GM23338 (cell line): ENCODE measurements around the gene SLC29A1. TPM values are rescaled to one million over a fixed set of nuclear protein-coding genes. Genes with fewer than 3 reads are reported as not detected.

Experiments
- ATAC-seq: fragments of 200-7000 bp; cut with Tn5 transposase; 3 replicates; pipeline ENCODE4 v1.9.1; 2020
- DNase-seq: peaks from one replicate; pipeline ENCODE4 v3.0.0-alpha.2; 2015; ENCODE audit warnings: low spot score
- H2AFZ ChIP-seq: fragments of 200-600 bp; sonication (generic); 2 replicates; pipeline ENCODE4 v1.8.0; 2016; ENCODE audit warnings: antibody characterized with exemption, mild to moderate bottlenecking, moderate library complexity
- H3F3A ChIP-seq: fragments of 200-600 bp; sonication (generic); replicated peaks from 2 replicates; pipeline ENCODE4 v1.8.0; 2017; ENCODE audit warnings: antibody characterized with exemption, mixed run types, low read depth
- H3K27ac ChIP-seq: fragments of 200-600 bp; sonication (generic); 2 replicates; pipeline ENCODE4 v1.6.1; 2016; ENCODE audit warnings: low read depth
- H3K27me3 ChIP-seq: fragments of 200-600 bp; sonication (generic); 2 replicates; pipeline ENCODE4 v1.8.0; 2016; ENCODE audit warnings: mild to moderate bottlenecking, mixed run types, moderate library complexity; ENCODE audit not compliant: insufficient read depth
- H3K36me3 ChIP-seq: fragments of 200-600 bp; sonication (generic); 2 replicates; pipeline ENCODE4 v1.8.0; 2016; ENCODE audit warnings: mild to moderate bottlenecking; ENCODE audit not compliant: insufficient read depth
- H3K4me1 ChIP-seq: fragments of 200-600 bp; sonication (generic); 2 replicates; pipeline ENCODE4 v1.8.0; 2016; ENCODE audit warnings: mild to moderate bottlenecking, moderate library complexity; ENCODE audit not compliant: insufficient read depth
- H3K4me2 ChIP-seq: fragments of 200-600 bp; sonication (generic); 2 replicates; pipeline ENCODE4 v1.7.1; 2017; ENCODE audit warnings: mixed run types
- H3K4me3 ChIP-seq: fragments of 200-600 bp; sonication (generic); 2 replicates; pipeline ENCODE4 v1.6.1; 2016; ENCODE audit warnings: mixed run types
- H3K79me2 ChIP-seq: fragments of 200-600 bp; sonication (generic); replicated peaks from 2 replicates; pipeline ENCODE4 v1.8.0; 2017; ENCODE audit warnings: mild to moderate bottlenecking; ENCODE audit not compliant: insufficient read depth
- H3K9me2 ChIP-seq: fragments of 200-600 bp; sonication (generic); 2 replicates; pipeline ENCODE4 v1.8.0; 2017; ENCODE audit not compliant: insufficient read depth
- H4K20me1 ChIP-seq: fragments of 200-600 bp; sonication (generic); replicated peaks from 2 replicates; pipeline ENCODE4 v1.8.0; 2017; ENCODE audit warnings: mild to moderate bottlenecking; ENCODE audit not compliant: insufficient read depth
- H3K27ac Mint-ChIP-seq: 2 replicates; pipeline ENCODE4 v1.8.0; 2020; ENCODE audit warnings: inconsistent platforms, mild to moderate bottlenecking, moderate library complexity, mixed read lengths
- H3K27me3 Mint-ChIP-seq: 3 replicates; pipeline ENCODE4 v1.8.0; 2022; ENCODE audit warnings: low read depth, mild to moderate bottlenecking, moderate library complexity, mixed read lengths, inconsistent platforms; ENCODE audit not compliant: insufficient read depth, poor library complexity
- H3K36me3 Mint-ChIP-seq: 3 replicates; pipeline ENCODE4 v1.8.0; 2021; ENCODE audit warnings: low read depth, mild to moderate bottlenecking, inconsistent platforms, moderate library complexity, mixed read lengths
- H3K4me1 Mint-ChIP-seq: 3 replicates; pipeline ENCODE4 v1.8.0; 2020; ENCODE audit warnings: mild to moderate bottlenecking, inconsistent platforms, mixed read lengths
- H3K4me3 Mint-ChIP-seq: 3 replicates; pipeline ENCODE4 v1.8.0; 2021; ENCODE audit warnings: moderate library complexity, mild to moderate bottlenecking, inconsistent platforms, mixed read lengths
- H3K9me3 Mint-ChIP-seq: 3 replicates; pipeline ENCODE4 v1.8.0; 2020; ENCODE audit warnings: moderate library complexity, mild to moderate bottlenecking, inconsistent platforms, mixed read lengths
- CREB1 ChIP-seq: fragments of 250-450 bp; sonication (Bioruptor Pico); IDR thresholded peaks from 2 replicates; pipeline ENCODE4 v1.5.0; 2020; ENCODE audit warnings: low read depth, mild to moderate bottlenecking, moderate library complexity
- EZH2 ChIP-seq: fragments of 200-600 bp; sonication (generic); IDR thresholded peaks from one replicate; pipeline ENCODE4 v1.8.0; 2017; ENCODE audit warnings: antibody characterized with exemption, mild to moderate bottlenecking, low read depth; ENCODE audit not compliant: unreplicated experiment
- JUNB ChIP-seq: IDR thresholded peaks from one replicate; pipeline ENCODE4 v1.6.1; 2016; ENCODE audit warnings: antibody characterized with exemption; ENCODE audit not compliant: unreplicated experiment
- NANOG ChIP-seq: IDR thresholded peaks from 2 replicates; pipeline ENCODE4 v1.6.1; 2016; ENCODE audit warnings: antibody characterized with exemption, borderline replicate concordance
- POLR2AphosphoS5 ChIP-seq: IDR thresholded peaks from 2 replicates; pipeline ENCODE4 v1.6.1; 2016; ENCODE audit warnings: antibody characterized with exemption, low read depth
- ZNF114 ChIP-seq: fragments of 250-450 bp; sonication (Bioruptor Pico); IDR thresholded peaks from 2 replicates; pipeline ENCODE4 v1.5.0; 2020; ENCODE audit warnings: mild to moderate bottlenecking, moderate library complexity
- ZNF331 ChIP-seq: fragments of 250-450 bp; sonication (Bioruptor Pico); IDR thresholded peaks from 2 replicates; pipeline ENCODE4 v1.5.0; 2020; ENCODE audit warnings: low read depth, mild to moderate bottlenecking, moderate library complexity
- polyA plus RNA-seq: library from polyadenylated mRNA; unstranded; fragments of >200 nt; fragmentation: Nextera tagmentation; extraction: Ambion mirVana; gene quantifications from 2 replicates; pipeline ENCODE4 v1.2.1, GENCODE V29; 2016
- total RNA-seq: library from RNA; depleted of rRNA; stranded (reverse); fragments of >200 nt; shearing (Covaris generic); gene quantifications from 2 replicates; pipeline ENCODE4 v1.2.3, GENCODE V29; 2014
- TF ChIP-seq, protein P1 (sequence below): IDR thresholded peaks from 2 replicates; pipeline ENCODE4 v1.6.1; 2016; ENCODE audit warnings: antibody characterized with exemption
- TF ChIP-seq, protein P2 (sequence below): fragments of 250-450 bp; sonication (Bioruptor Pico); IDR thresholded peaks from 2 replicates; pipeline ENCODE4 v1.5.0; 2020; ENCODE audit warnings: mild to moderate bottlenecking, moderate library complexity
- TF ChIP-seq, protein P3 (sequence below), 2 experiments: fragments of 200-600 bp in 1 of 2; sonication (generic) in 1 of 2; conservative IDR thresholded peaks; 2 replicates each; pipeline versions ENCODE4 v1.5.1 to v1.6.1; 2016 to 2017; ENCODE audit warnings: antibody characterized with exemption in 2 of 2, low read depth in 2 of 2, mild to moderate bottlenecking in 2 of 2, moderate library complexity in 1 of 2

SLC29A1 gene
- total and polyA plus RNA-seq, 2 experiments from 2014 or later, result 73.1 to 169 TPM

DNA sequence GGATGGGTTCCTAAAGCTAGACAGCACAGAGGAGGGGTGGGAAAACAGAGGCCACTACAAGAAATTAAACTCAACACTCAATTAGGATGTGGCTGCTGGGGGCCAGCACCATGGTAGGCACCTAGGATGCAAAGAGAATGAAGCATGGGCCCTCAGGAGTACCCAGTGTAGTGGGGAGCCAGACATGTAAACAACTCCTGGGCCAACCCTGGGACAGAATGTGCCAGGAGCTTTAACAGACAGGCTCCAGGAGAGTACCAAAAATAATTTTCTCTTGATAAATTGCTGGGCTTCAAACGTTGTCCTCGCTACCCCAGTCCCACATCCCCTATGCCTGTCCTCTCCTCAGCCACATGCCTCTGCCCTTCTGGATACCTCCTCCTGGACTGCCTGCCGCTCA lies 48.5 kb downstream of the SLC29A1 start:
- Mint-ChIP-seq H3K27me3 (peaks cover 39% of the 10 kb centered on the region), H3K36me3 (peaks cover 6% of the 10 kb centered on the region; the same call in 2 of the 3 replicates), H3K27ac (no peak overlapping the region), H3K4me1 (peaks cover 41% of the 10 kb centered on the region), H3K9me3 (no peaks in the 10 kb centered on the region), H3K4me3 (peak overlapping the region; percentile 83)
- Histone ChIP-seq H3K9me2 (no peaks in the 10 kb centered on the region), H3K79me2 (no peaks in the 10 kb centered on the region), H3K4me2 (no peak overlapping the region), H3K27ac (no peak overlapping the region), H3K4me1 (peaks cover 14% of the 10 kb centered on the region), H3K27me3 (peaks cover 38% of the 10 kb centered on the region), H4K20me1 (no peaks in the 10 kb centered on the region), H3K4me3 (no peak overlapping the region; the same call in 1 of the 2 replicates), H3K36me3 (no peaks in the 10 kb centered on the region), H3F3A (0 out of 2 replicates have a peak, but pooled peaks cover 22% of the 10 kb centered on the region), H2AFZ (no peak overlapping the region)
- TF ChIP-seq EZH2 (no peak), NANOG (no peak), JUNB (no peak), CREB1 (CRISPR knock-in tag) (no peak), POLR2AphosphoS5 (no peak), ZNF331 (CRISPR knock-in tag) (no peak), ZNF114 (CRISPR knock-in tag) (no peak)
- TF ChIP-seq, protein P1, sequence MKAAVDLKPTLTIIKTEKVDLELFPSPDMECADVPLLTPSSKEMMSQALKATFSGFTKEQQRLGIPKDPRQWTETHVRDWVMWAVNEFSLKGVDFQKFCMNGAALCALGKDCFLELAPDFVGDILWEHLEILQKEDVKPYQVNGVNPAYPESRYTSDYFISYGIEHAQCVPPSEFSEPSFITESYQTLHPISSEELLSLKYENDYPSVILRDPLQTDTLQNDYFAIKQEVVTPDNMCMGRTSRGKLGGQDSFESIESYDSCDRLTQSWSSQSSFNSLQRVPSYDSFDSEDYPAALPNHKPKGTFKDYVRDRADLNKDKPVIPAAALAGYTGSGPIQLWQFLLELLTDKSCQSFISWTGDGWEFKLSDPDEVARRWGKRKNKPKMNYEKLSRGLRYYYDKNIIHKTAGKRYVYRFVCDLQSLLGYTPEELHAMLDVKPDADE, result no peak
- TF ChIP-seq, protein P2, sequence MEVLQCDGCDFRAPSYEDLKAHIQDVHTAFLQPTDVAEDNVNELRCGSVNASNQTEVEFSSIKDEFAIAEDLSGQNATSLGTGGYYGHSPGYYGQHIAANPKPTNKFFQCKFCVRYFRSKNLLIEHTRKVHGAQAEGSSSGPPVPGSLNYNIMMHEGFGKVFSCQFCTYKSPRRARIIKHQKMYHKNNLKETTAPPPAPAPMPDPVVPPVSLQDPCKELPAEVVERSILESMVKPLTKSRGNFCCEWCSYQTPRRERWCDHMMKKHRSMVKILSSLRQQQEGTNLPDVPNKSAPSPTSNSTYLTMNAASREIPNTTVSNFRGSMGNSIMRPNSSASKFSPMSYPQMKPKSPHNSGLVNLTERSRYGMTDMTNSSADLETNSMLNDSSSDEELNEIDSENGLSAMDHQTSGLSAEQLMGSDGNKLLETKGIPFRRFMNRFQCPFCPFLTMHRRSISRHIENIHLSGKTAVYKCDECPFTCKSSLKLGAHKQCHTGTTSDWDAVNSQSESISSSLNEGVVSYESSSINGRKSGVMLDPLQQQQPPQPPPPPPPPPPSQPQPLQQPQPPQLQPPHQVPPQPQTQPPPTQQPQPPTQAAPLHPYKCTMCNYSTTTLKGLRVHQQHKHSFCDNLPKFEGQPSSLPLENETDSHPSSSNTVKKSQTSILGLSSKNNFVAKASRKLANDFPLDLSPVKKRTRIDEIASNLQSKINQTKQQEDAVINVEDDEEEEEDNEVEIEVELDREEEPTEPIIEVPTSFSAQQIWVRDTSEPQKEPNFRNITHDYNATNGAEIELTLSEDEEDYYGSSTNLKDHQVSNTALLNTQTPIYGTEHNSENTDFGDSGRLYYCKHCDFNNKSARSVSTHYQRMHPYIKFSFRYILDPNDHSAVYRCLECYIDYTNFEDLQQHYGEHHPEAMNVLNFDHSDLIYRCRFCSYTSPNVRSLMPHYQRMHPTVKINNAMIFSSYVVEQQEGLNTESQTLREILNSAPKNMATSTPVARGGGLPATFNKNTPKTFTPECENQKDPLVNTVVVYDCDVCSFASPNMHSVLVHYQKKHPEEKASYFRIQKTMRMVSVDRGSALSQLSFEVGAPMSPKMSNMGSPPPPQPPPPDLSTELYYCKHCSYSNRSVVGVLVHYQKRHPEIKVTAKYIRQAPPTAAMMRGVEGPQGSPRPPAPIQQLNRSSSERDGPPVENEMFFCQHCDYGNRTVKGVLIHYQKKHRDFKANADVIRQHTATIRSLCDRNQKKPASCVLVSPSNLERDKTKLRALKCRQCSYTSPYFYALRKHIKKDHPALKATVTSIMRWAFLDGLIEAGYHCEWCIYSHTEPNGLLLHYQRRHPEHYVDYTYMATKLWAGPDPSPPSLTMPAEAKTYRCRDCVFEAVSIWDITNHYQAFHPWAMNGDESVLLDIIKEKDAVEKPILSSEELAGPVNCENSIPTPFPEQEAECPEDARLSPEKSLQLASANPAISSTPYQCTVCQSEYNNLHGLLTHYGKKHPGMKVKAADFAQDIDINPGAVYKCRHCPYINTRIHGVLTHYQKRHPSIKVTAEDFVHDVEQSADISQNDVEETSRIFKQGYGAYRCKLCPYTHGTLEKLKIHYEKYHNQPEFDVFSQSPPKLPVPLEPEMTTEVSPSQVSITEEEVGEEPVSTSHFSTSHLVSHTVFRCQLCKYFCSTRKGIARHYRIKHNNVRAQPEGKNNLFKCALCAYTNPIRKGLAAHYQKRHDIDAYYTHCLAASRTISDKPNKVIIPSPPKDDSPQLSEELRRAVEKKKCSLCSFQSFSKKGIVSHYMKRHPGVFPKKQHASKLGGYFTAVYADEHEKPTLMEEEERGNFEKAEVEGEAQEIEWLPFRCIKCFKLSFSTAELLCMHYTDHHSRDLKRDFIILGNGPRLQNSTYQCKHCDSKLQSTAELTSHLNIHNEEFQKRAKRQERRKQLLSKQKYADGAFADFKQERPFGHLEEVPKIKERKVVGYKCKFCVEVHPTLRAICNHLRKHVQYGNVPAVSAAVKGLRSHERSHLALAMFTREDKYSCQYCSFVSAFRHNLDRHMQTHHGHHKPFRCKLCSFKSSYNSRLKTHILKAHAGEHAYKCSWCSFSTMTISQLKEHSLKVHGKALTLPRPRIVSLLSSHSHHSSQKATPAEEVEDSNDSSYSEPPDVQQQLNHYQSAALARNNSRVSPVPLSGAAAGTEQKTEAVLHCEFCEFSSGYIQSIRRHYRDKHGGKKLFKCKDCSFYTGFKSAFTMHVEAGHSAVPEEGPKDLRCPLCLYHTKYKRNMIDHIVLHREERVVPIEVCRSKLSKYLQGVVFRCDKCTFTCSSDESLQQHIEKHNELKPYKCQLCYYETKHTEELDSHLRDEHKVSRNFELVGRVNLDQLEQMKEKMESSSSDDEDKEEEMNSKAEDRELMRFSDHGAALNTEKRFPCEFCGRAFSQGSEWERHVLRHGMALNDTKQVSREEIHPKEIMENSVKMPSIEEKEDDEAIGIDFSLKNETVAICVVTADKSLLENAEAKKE (CRISPR knock-in tag), result no peak
- TF ChIP-seq, protein P3, sequence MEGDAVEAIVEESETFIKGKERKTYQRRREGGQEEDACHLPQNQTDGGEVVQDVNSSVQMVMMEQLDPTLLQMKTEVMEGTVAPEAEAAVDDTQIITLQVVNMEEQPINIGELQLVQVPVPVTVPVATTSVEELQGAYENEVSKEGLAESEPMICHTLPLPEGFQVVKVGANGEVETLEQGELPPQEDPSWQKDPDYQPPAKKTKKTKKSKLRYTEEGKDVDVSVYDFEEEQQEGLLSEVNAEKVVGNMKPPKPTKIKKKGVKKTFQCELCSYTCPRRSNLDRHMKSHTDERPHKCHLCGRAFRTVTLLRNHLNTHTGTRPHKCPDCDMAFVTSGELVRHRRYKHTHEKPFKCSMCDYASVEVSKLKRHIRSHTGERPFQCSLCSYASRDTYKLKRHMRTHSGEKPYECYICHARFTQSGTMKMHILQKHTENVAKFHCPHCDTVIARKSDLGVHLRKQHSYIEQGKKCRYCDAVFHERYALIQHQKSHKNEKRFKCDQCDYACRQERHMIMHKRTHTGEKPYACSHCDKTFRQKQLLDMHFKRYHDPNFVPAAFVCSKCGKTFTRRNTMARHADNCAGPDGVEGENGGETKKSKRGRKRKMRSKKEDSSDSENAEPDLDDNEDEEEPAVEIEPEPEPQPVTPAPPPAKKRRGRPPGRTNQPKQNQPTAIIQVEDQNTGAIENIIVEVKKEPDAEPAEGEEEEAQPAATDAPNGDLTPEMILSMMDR (conservative IDR thresholded peaks at IDR 0.05; ENCODE audit: low read depth in 2 of 2), result no peak
- no peak for ATAC-seq
- DNase-seq, result no peak
